IPS-NIHi7 (cell line): Measurements from ENCODE around the gene FRMD4A.

Experiments used
- DNase-seq: peaks from one replicate; pipeline ENCODE4 v3.0.0; 2012; ENCODE audit warnings: mixed read lengths; ENCODE audit errors: extremely low spot score

Gene FRMD4A

GRCh38 chr10:13820119-13820963, 510.4 kb downstream of the FRMD4A start:
- no peak for DNase-seq

- DNase-seq = no peak
Measured at GRCh38 chr10:13816195-13816925, 514.4 kb downstream of the FRMD4A start.

GRCh38 chr10:13815756-13816155, 515.0 kb downstream of the FRMD4A start:
- no peak for DNase-seq

- DNase-seq = no peak
Measured at GRCh38 chr10:13813550-13813949, 517.2 kb downstream of the FRMD4A start.

- DNase-seq = no peak
Measured at GRCh38 chr10:13812804-13813203, 517.9 kb downstream of the FRMD4A start.

- DNase-seq = no peak
Measured at GRCh38 chr10:13810568-13810967, 520.2 kb downstream of the FRMD4A start.

GRCh38 chr10:13809427-13809826, 521.3 kb downstream of the FRMD4A start:
- DNase-seq = peak; percentile 82

- no peak for DNase-seq
Measured at GRCh38 chr10:13808556-13809391, 522.0 kb downstream of the FRMD4A start.

GRCh38 chr10:13806419-13806818, 524.3 kb downstream of the FRMD4A start:
- DNase-seq = no peak

GRCh38 chr10:13803566-13804554, 526.9 kb downstream of the FRMD4A start:
- DNase-seq = no peak

- DNase-seq = no peak
Measured at GRCh38 chr10:13801907-13802288, 528.8 kb downstream of the FRMD4A start.

GRCh38 chr10:13801156-13801906, 529.4 kb downstream of the FRMD4A start:
- DNase-seq = no peak

GRCh38 chr10:13797164-13797563, 533.6 kb downstream of the FRMD4A start:
- no peak for DNase-seq

- no peak for DNase-seq
Measured at GRCh38 chr10:13795653-13796555, 534.8 kb downstream of the FRMD4A start.

GRCh38 chr10:13794992-13795612, 535.6 kb downstream of the FRMD4A start:
- no peak for DNase-seq

- DNase-seq = no peak
Measured at GRCh38 chr10:13792006-13792405, 538.7 kb downstream of the FRMD4A start.

GRCh38 chr10:13791483-13791882, 539.2 kb downstream of the FRMD4A start:
- DNase-seq = no peak

- no peak for DNase-seq
Measured at GRCh38 chr10:13790196-13790595, 540.5 kb downstream of the FRMD4A start.

- no peak for DNase-seq
Measured at GRCh38 chr10:13789448-13789829, 541.3 kb downstream of the FRMD4A start.
